SU-DHL-6 (cell line): ENCODE results near the gene TRIM38.
"Not testable (repeated sequence)": the region's sequence is repeated elsewhere in the genome, so short reads cannot be mapped to it uniquely, and the experiment has no call there.

Experiments
- H2AFZ ChIP-seq: fragments of 200-600 bp; sonication (generic); 2 replicates; pipeline ENCODE4 v1.6.1; 2014; ENCODE audit warnings: low read depth, mild to moderate bottlenecking, moderate library complexity, mixed read lengths, antibody characterized with exemption, low read length; ENCODE audit not compliant: severe bottlenecking
- H3F3A ChIP-seq: fragments of 200-600 bp; shearing (Covaris generic); 2 replicates; pipeline ENCODE4 v1.6.0; 2016; ENCODE audit warnings: antibody characterized with exemption, mild to moderate bottlenecking; ENCODE audit not compliant: insufficient read depth
- H3K27ac ChIP-seq: fragments of 200-600 bp; sonication (generic); 2 replicates; pipeline ENCODE4 v1.5.1; 2016; ENCODE audit warnings: low read depth, mild to moderate bottlenecking, low read length, moderate library complexity, mixed read lengths
- H3K27me3 ChIP-seq: fragments of 200-600 bp; sonication (generic), shearing (Covaris generic); 2 replicates; pipeline ENCODE4 v1.6.0; 2014; ENCODE audit warnings: mild to moderate bottlenecking, low read length
- H3K36me3 ChIP-seq: fragments of 200-600 bp; sonication (generic); 2 replicates; pipeline ENCODE4 v1.6.1; 2014; ENCODE audit warnings: mild to moderate bottlenecking, low read length, mixed read lengths
- H3K4me2 ChIP-seq: fragments of 300-600, 200-600 bp; shearing (Covaris generic), sonication (generic); 2 replicates; pipeline ENCODE4 v1.6.0; 2014; ENCODE audit warnings: low read length, low read depth, mild to moderate bottlenecking; ENCODE audit not compliant: poor library complexity, severe bottlenecking
- H3K4me3 ChIP-seq: fragments of 200-600 bp; sonication (generic); 2 replicates; pipeline ENCODE4 v1.5.1; 2014; ENCODE audit warnings: antibody characterized with exemption, low read length, mild to moderate bottlenecking, mixed read lengths; ENCODE audit not compliant: insufficient read depth, poor library complexity, severe bottlenecking
- H3K79me2 ChIP-seq: fragments of 200-600 bp; sonication (generic); 2 replicates; pipeline ENCODE4 v1.6.1; 2014; ENCODE audit warnings: mild to moderate bottlenecking, low read length, moderate library complexity; ENCODE audit not compliant: insufficient read depth
- H3K9ac ChIP-seq: fragments of 200-600 bp; sonication (generic); 2 replicates; pipeline ENCODE4 v1.7.0; 2014; ENCODE audit warnings: mild to moderate bottlenecking, low read length
- H3K9me2 ChIP-seq: fragments of 200-600 bp; sonication (generic); replicated peaks from 2 replicates; pipeline ENCODE4 v1.6.1; 2014; ENCODE audit warnings: low read length; ENCODE audit not compliant: insufficient read depth
- H3K9me3 ChIP-seq: fragments of 200-600 bp; sonication (generic); 2 replicates; pipeline ENCODE4 v1.6.1; 2014; ENCODE audit warnings: low read length, mixed read lengths; ENCODE audit not compliant: insufficient read depth
- H4K20me1 ChIP-seq: fragments of 200-600 bp; sonication (generic); 2 replicates; pipeline ENCODE4 v1.6.1; 2014; ENCODE audit warnings: low read depth, mild to moderate bottlenecking, antibody characterized with exemption, low read length, moderate library complexity, mixed read lengths
- EZH2phosphoT487 ChIP-seq: fragments of 200-600 bp; sonication (generic), shearing (Covaris generic); conservative IDR thresholded peaks from 2 replicates; pipeline ENCODE4 v1.6.1; 2018; ENCODE audit warnings: mild to moderate bottlenecking, antibody characterized with exemption, low read length, moderate library complexity, mixed read lengths
- TF ChIP-seq, protein P1 (sequence below): fragments of 200-600 bp; sonication (generic); IDR thresholded peaks from one replicate; pipeline ENCODE4 v1.5.1; 2017; ENCODE audit warnings: antibody characterized with exemption, mild to moderate bottlenecking, low read length, moderate library complexity; ENCODE audit not compliant: insufficient read depth, poor library complexity, severe bottlenecking

The TRIM38 gene

GRCh38 chr6:25927756-25928216, 34.8 kb upstream of the TRIM38 start:
- TF ChIP-seq, protein P1, sequence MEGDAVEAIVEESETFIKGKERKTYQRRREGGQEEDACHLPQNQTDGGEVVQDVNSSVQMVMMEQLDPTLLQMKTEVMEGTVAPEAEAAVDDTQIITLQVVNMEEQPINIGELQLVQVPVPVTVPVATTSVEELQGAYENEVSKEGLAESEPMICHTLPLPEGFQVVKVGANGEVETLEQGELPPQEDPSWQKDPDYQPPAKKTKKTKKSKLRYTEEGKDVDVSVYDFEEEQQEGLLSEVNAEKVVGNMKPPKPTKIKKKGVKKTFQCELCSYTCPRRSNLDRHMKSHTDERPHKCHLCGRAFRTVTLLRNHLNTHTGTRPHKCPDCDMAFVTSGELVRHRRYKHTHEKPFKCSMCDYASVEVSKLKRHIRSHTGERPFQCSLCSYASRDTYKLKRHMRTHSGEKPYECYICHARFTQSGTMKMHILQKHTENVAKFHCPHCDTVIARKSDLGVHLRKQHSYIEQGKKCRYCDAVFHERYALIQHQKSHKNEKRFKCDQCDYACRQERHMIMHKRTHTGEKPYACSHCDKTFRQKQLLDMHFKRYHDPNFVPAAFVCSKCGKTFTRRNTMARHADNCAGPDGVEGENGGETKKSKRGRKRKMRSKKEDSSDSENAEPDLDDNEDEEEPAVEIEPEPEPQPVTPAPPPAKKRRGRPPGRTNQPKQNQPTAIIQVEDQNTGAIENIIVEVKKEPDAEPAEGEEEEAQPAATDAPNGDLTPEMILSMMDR, result no peak
- no peak for TF ChIP-seq EZH2phosphoT487
- Histone ChIP-seq H2AFZ (no peak overlapping the region), H3F3A (no peaks in the 10 kb centered on the region), H3K9me3 (no peaks in the 10 kb centered on the region), H3K9me2 (no peaks in the 10 kb centered on the region), H3K27ac (no peak overlapping the region), H3K36me3 (no peaks in the 10 kb centered on the region), H3K4me2 (no peak overlapping the region), H3K27me3 (no peaks in the 10 kb centered on the region), H3K9ac (no peak overlapping the region), H4K20me1 (no peaks in the 10 kb centered on the region), H3K4me3 (no peak overlapping the region), H3K79me2 (no peaks in the 10 kb centered on the region)

DNA sequence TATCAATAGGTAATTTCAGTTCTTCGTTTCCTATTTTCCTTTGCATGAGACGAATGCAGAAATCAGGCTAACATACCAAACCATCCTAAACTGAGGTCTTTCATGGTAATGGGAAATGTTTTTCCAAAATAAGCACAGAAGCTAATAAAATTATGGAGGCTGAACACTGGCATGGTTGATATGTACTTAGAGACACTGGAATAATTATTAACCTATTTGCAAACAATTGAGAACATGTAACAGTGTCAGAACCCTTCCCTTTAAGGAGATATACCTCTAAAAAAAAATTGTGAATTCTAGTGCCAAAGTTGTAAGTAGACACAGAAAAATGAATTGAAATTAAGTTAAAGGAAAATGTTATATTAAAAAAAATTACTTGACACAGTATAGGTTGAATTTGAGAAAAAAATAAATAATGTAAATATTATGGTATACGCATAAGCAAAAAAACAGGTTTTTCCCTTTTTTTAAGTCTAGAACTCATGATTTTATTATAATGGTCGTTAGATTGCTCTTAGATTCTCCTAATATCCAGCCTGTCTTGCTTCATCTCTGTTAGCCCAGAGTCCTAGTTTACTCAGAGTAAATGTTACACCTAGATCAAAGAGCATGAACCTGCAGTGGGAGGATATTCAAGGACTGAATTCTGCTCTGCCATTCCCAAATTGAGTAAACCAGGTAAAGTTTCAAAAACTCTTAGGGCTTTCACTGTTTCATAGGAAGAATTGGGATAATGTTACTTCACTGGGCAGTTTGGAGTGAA, 33.9 kb upstream of the TRIM38 start:
- Histone ChIP-seq H3K9me2 (no peaks in the 10 kb centered on the region), H3F3A (no peaks in the 10 kb centered on the region), H3K4me2 (no peak overlapping the region), H3K79me2 (no peaks in the 10 kb centered on the region), H3K27ac (no peak overlapping the region), H3K9ac (no peak overlapping the region), H2AFZ (no peak overlapping the region), H3K36me3 (no peaks in the 10 kb centered on the region), H3K9me3 (no peaks in the 10 kb centered on the region), H3K4me3 (no peak overlapping the region), H4K20me1 (no peaks in the 10 kb centered on the region), H3K27me3 (no peaks in the 10 kb centered on the region)
- no peak for TF ChIP-seq EZH2phosphoT487
- TF ChIP-seq, protein P1, result no peak

GRCh38 chr6:25929785-25930184, 32.8 kb upstream of the TRIM38 start:
- not testable (repeated sequence) for H3K27ac ChIP-seq, H2AFZ ChIP-seq, H3K9me3 ChIP-seq, H3K36me3 ChIP-seq, H3K9ac ChIP-seq, H3K27me3 ChIP-seq, H3K4me3 ChIP-seq, H3K4me2 ChIP-seq, H3F3A ChIP-seq, H4K20me1 ChIP-seq, H3K9me2 ChIP-seq, H3K79me2 ChIP-seq
